H1 (cell line): ENCODE measurements around the gene TXN2. TPM values are rescaled to one million over a fixed set of nuclear protein-coding genes. Genes with fewer than 3 reads are reported as not detected.

Experiments
- CTCF ChIA-PET: fragments of 300-600 bp; sonication (Branson Sonifier 250); formaldehyde crosslinking; loops from one replicate; lab custom pipeline; 2021; ENCODE audit not compliant: partially characterized antibody; lab: Charles Lee
- POLR2A ChIA-PET: fragments of 300-600 bp; sonication (Branson Sonifier 250); formaldehyde crosslinking; loops from one replicate; lab custom pipeline; 2021; ENCODE audit warnings: inconsistent platforms; ENCODE audit not compliant: partially characterized antibody; lab: Charles Lee
- DNase-seq, 2 experiments: peaks; one replicate each; pipeline versions ENCODE4 v3.0.0 to v3.0.0-alpha.2; 2010 to 2022; ENCODE audit warnings: low spot score in 2 of 2, low read depth in 1 of 2, mixed read lengths in 1 of 2
- FAIRE-seq: peaks from 2 replicates; lab custom pipeline; 2011; peaks lifted over from hg19 to GRCh38; lab: Jason Lieb, UNC
- H2AFZ ChIP-seq: 2 replicates; pipeline ENCODE4 v1.8.1; 2012; ENCODE audit warnings: low read length, inconsistent platforms
- H2AK5ac ChIP-seq: 2 replicates; pipeline ENCODE4 v1.6.1; 2013; ENCODE audit warnings: low read depth, low read length
- H2BK120ac ChIP-seq: replicated peaks from 2 replicates; pipeline ENCODE3; 2013; ENCODE audit warnings: low read depth, low read length, inconsistent platforms
- H2BK12ac ChIP-seq: 2 replicates; pipeline ENCODE4 v1.6.1; 2013; ENCODE audit warnings: low read depth, low read length
- H2BK15ac ChIP-seq: 2 replicates; pipeline ENCODE4 v1.6.1; 2013; ENCODE audit warnings: low read length
- H2BK20ac ChIP-seq: 2 replicates; pipeline ENCODE4 v1.6.1; 2013; ENCODE audit warnings: low read length
- H2BK5ac ChIP-seq: 2 replicates; pipeline ENCODE4 v1.6.1; 2013; ENCODE audit warnings: low read depth, low read length
- H3K14ac ChIP-seq: 2 replicates; pipeline ENCODE4 v1.6.1; 2013; ENCODE audit warnings: inconsistent platforms; ENCODE audit not compliant: insufficient read length
- H3K18ac ChIP-seq: 2 replicates; pipeline ENCODE4 v1.6.1; 2013; ENCODE audit warnings: low read length; ENCODE audit errors: extremely low read depth
- H3K23ac ChIP-seq: 2 replicates; pipeline ENCODE4 v1.6.1; 2013; ENCODE audit warnings: inconsistent platforms; ENCODE audit not compliant: insufficient read length
- H3K23me2 ChIP-seq: 2 replicates; pipeline ENCODE4 v1.6.1; 2013; ENCODE audit warnings: low read depth, low read length
- H3K27ac ChIP-seq: 2 replicates; pipeline ENCODE4 v1.6.1; 2011; ENCODE audit warnings: low read depth, low read length, inconsistent platforms
- H3K27me3 ChIP-seq, 4 experiments: replicated peaks in 1 of 4; 1 replicate in 1 of 4; 2 replicates in 3 of 4; pipeline versions ENCODE4 v1.6.1 to v1.8.1; 2011 to 2013; ENCODE audit warnings: low read length in 3 of 4, mild to moderate bottlenecking in 3 of 4, inconsistent platforms in 2 of 4, mixed read lengths in 2 of 4, moderate library complexity in 1 of 4; ENCODE audit not compliant: control insufficient read depth in 3 of 4, insufficient read depth in 3 of 4; ENCODE audit errors: extremely low read depth in 1 of 4
- H3K36me3 ChIP-seq, 4 experiments: 2 replicates each; pipeline versions ENCODE4 v1.6.1 to v1.8.1; 2011 to 2013; ENCODE audit warnings: mild to moderate bottlenecking in 4 of 4, low read length in 3 of 4, moderate library complexity in 2 of 4, control low read depth in 1 of 4, inconsistent platforms in 1 of 4; ENCODE audit not compliant: insufficient read depth in 4 of 4, control insufficient read depth in 2 of 4
- H3K4ac ChIP-seq: replicated peaks from 2 replicates; pipeline ENCODE3; 2013; ENCODE audit warnings: low read length, low read depth, mixed read lengths, inconsistent platforms; ENCODE audit not compliant: insufficient read length
- H3K4me1 ChIP-seq, 4 experiments: replicated peaks in 1 of 4; 1 replicate in 1 of 4; 2 replicates in 3 of 4; pipeline versions ENCODE4 v1.6.1 to v1.8.1; 2011 to 2013; ENCODE audit warnings: low read length in 3 of 4, inconsistent platforms in 2 of 4, mixed read lengths in 1 of 4; ENCODE audit not compliant: insufficient read depth in 4 of 4, control insufficient read depth in 3 of 4
- H3K4me2 ChIP-seq, 2 experiments: 2 replicates each; pipeline versions ENCODE4 v1.6.1 to v1.8.1; 2011 to 2013; ENCODE audit warnings: low read depth in 2 of 2, low read length in 2 of 2, control low read depth in 1 of 2, inconsistent platforms in 1 of 2, mild to moderate bottlenecking in 1 of 2; ENCODE audit not compliant: insufficient read depth in 1 of 2
- H3K4me3 ChIP-seq, 4 experiments: fragments of 200-600, 300-600 bp in 1 of 4; sonication (generic), shearing (Covaris generic), sonication (Bioruptor Twin) in 1 of 4; 2 replicates each; pipeline versions ENCODE4 v1.5.1 to v1.8.1; 2011 to 2016; ENCODE audit warnings: low read length in 4 of 4, low read depth in 3 of 4, control low read depth in 2 of 4, inconsistent platforms in 2 of 4, mild to moderate bottlenecking in 2 of 4, mixed read lengths in 1 of 4, moderate library complexity in 1 of 4; ENCODE audit not compliant: insufficient read depth in 2 of 4; ENCODE audit errors: extremely low read depth in 1 of 4
- H3K56ac ChIP-seq: replicated peaks from 2 replicates; pipeline ENCODE3; 2013; ENCODE audit warnings: low read depth, mild to moderate bottlenecking, mixed read lengths, low read length, inconsistent platforms; ENCODE audit not compliant: insufficient read length
- H3K79me1 ChIP-seq: 2 replicates; pipeline ENCODE4 v1.6.1; 2013; ENCODE audit warnings: low read depth, low read length, control low read depth
- H3K79me2 ChIP-seq, 2 experiments: 2 replicates each; pipeline versions ENCODE4 v1.6.1 to v1.8.1; 2012 to 2013; ENCODE audit warnings: low read length in 2 of 2, mild to moderate bottlenecking in 2 of 2, inconsistent platforms in 1 of 2; ENCODE audit not compliant: insufficient read depth in 2 of 2, control insufficient read depth in 1 of 2
- H3K9ac ChIP-seq, 4 experiments: replicated peaks in 1 of 4; 1 replicate in 1 of 4; 2 replicates in 3 of 4; pipeline versions ENCODE4 v1.6.1 to v1.8.1; 2011 to 2013; ENCODE audit warnings: low read depth in 3 of 4, low read length in 3 of 4, control low read depth in 2 of 4, mild to moderate bottlenecking in 2 of 4, moderate library complexity in 2 of 4, inconsistent platforms in 1 of 4; ENCODE audit errors: extremely low read depth in 1 of 4
- H3K9me3 ChIP-seq, 2 experiments: 2 replicates each; pipeline versions ENCODE4 v1.6.1 to v1.8.1; 2012 to 2013; ENCODE audit warnings: mild to moderate bottlenecking in 2 of 2, moderate library complexity in 2 of 2, control low read depth in 1 of 2, inconsistent platforms in 1 of 2, low read depth in 1 of 2, low read length in 1 of 2, mixed read lengths in 1 of 2; ENCODE audit not compliant: insufficient read depth in 2 of 2
- H4K20me1 ChIP-seq, 2 experiments: replicated peaks in 1 of 2; 2 replicates each; pipeline versions ENCODE3 to v1.8.1; 2011 to 2013; ENCODE audit warnings: inconsistent platforms in 2 of 2, low read length in 2 of 2, mild to moderate bottlenecking in 1 of 2; ENCODE audit not compliant: insufficient read depth in 2 of 2, control insufficient read depth in 1 of 2
- H4K5ac ChIP-seq: 2 replicates; pipeline ENCODE4 v1.6.1; 2013; ENCODE audit warnings: low read length, low read depth, mixed read lengths, inconsistent platforms; ENCODE audit not compliant: insufficient read length
- H4K8ac ChIP-seq: 2 replicates; pipeline ENCODE4 v1.8.0; 2013; ENCODE audit warnings: mild to moderate bottlenecking, moderate library complexity, low read length, inconsistent platforms; ENCODE audit not compliant: insufficient read depth; ENCODE audit errors: extremely low read depth
- H4K91ac ChIP-seq: replicated peaks from 2 replicates; pipeline ENCODE3; 2013; ENCODE audit warnings: low read length, mixed read lengths, inconsistent platforms; ENCODE audit not compliant: insufficient read length
- CREB1 ChIP-seq: IDR thresholded peaks from 2 replicates; pipeline ENCODE4 v1.6.1; 2012; ENCODE audit warnings: inconsistent platforms
- HDAC2 ChIP-seq, 2 experiments: fragments of 300-600 bp in 1 of 2; sonication (generic) in 1 of 2; IDR thresholded peaks; 2 replicates each; pipeline ENCODE4 v1.6.1; 2011 to 2012; ENCODE audit warnings: low read depth in 2 of 2, low read length in 2 of 2, mild to moderate bottlenecking in 2 of 2, moderate library complexity in 2 of 2, borderline replicate concordance in 1 of 2, inconsistent platforms in 1 of 2
- JUND ChIP-seq: IDR thresholded peaks from 2 replicates; pipeline ENCODE4 v1.6.1; 2011; ENCODE audit warnings: mild to moderate bottlenecking, improper control_type of control experiment, low read length
- KDM5A ChIP-seq: fragments of 200-600 bp; IDR thresholded peaks from 2 replicates; pipeline ENCODE4 v1.7.1; 2012; ENCODE audit warnings: mild to moderate bottlenecking, low read length, inconsistent platforms, mixed read lengths
- MAX ChIP-seq: IDR thresholded peaks from 2 replicates; pipeline ENCODE4 v1.6.1; 2012; ENCODE audit warnings: inconsistent platforms
- POLR2A ChIP-seq, 2 experiments: IDR thresholded peaks; 1 replicate in 1 of 2; 2 replicates in 1 of 2; pipeline ENCODE4 v1.6.1; 2011; ENCODE audit warnings: low read depth in 2 of 2, low read length in 2 of 2, mild to moderate bottlenecking in 2 of 2; ENCODE audit errors: control extremely low read depth in 1 of 2
- SIX5 ChIP-seq: IDR thresholded peaks from 2 replicates; pipeline ENCODE4 v1.6.1; 2011; ENCODE audit warnings: mild to moderate bottlenecking, low read depth, low read length
- SP4 ChIP-seq: IDR thresholded peaks from 2 replicates; pipeline ENCODE4 v1.6.1; 2012; ENCODE audit warnings: low read length, inconsistent platforms
- WGBS, 2 experiments: shearing (Covaris generic) in 1 of 2; methylation state at CpG; one replicate each; pipeline versions ENCODE4 v1.1.6 to v1.1.7; 2013 to 2015; ENCODE audit warnings: low lambda C conversion rate in 2 of 2, mixed read lengths in 2 of 2, inconsistent platforms in 1 of 2, low coverage in 1 of 2, missing lambda C conversion rate in 1 of 2; ENCODE audit not compliant: insufficient replicate concordance in 2 of 2, insufficient coverage in 1 of 2, insufficient read length in 1 of 2; ENCODE audit errors: extremely low coverage in 1 of 2, missing lambda C conversion rate in 1 of 2; 5-methylcytosine and 5-hydroxymethylcytosine counted together
- long read RNA-seq, 2 experiments: library from RNA in 1 of 2; library from capped mRNA in 1 of 2; stranded (forward); transcript quantifications; one replicate each; pipeline ENCODE4 v2.0.0, GENCODE V29; 2021; ENCODE audit warnings: inconsistent platforms in 1 of 2
- polyA minus RNA-seq, 3 experiments: library from RNA; depleted of rRNA, polyadenylated mRNA; stranded (reverse); fragments of >200 nt; gene quantifications; 1 replicate in 2 of 3; 2 replicates in 1 of 3; pipeline ENCODE4 v1.2.3, GENCODE V29; 2011
- polyA plus RNA-seq, 7 experiments: library from polyadenylated mRNA; depleted of rRNA in 3 of 7; stranded (reverse) in 5 of 7; unstranded in 2 of 7; fragments of >200 nt in 5 of 7; fragments of 200-250 nt in 2 of 7; gene quantifications; 1 replicate in 5 of 7; 2 replicates in 1 of 7; 4 replicates in 1 of 7; pipeline versions ENCODE4 v1.2.1 to v1.2.3, GENCODE V29; 2011 to 2013; ENCODE audit warnings: missing spikeins in 2 of 7, mixed read lengths in 2 of 7
- total RNA-seq: library from RNA; stranded (reverse); fragmentation: NEBNext Ultra II Directional; extraction: Animal tissue kit (Norgen Biotek cat#: 25700); gene quantifications from 2 replicates; pipeline ENCODE4 v1.2.1, GENCODE V29; 2021

The TXN2 gene
- total RNA-seq: 47.5 and 53.8 TPM in 2 replicates
- 116 and 124 TPM in 2 replicates for polyA plus RNA-seq (2011; rRNA removed)
- polyA plus RNA-seq (2011; cell fraction: cytosol; rRNA removed): 132 TPM
- polyA plus RNA-seq (2011; cell fraction: nucleus; rRNA removed): 83.4 TPM
- 60.1 to 78.2 TPM (median 74.1 TPM) in 4 replicates for polyA plus RNA-seq (2012, experiment 1 of 2)
- 94.0 TPM for polyA plus RNA-seq (2012, experiment 2 of 2)
- polyA plus RNA-seq (2013, experiment 1 of 2): 48.6 TPM
- 47.3 TPM for polyA plus RNA-seq (2013, experiment 2 of 2)
- 62.2 and 73.6 TPM in 2 replicates for polyA minus RNA-seq (2011; rRNA and poly(A)+ RNA removed)
- polyA minus RNA-seq (2011; cell fraction: cytosol; rRNA and poly(A)+ RNA removed): 39.3 TPM
- polyA minus RNA-seq (2011; cell fraction: nucleus; rRNA and poly(A)+ RNA removed): 25.2 TPM
- long read RNA-seq, experiment 1, transcript TXN2-201 (4 exons, 1,736 nt): major isoform, 13 of 65 reads
- long read RNA-seq, experiment 1, partial matches to known transcripts: 35 of 65 reads
- long read RNA-seq, experiment 1, other reads (novel, unspliced or antisense): 14 of 65 reads
- long read RNA-seq, experiment 2, transcript TXN2-201 (4 exons, 1,736 nt): major isoform, 126 of 172 reads
- long read RNA-seq, experiment 2, transcript TXN2-204 (4 exons, 1,280 nt): minor isoform, 12 of 172 reads
- long read RNA-seq, experiment 2, partial matches to known transcripts: 11 of 172 reads
- long read RNA-seq, experiment 2, other reads (novel, unspliced or antisense): 18 of 172 reads

- H3K27me3 ChIP-seq: peaks cover 0 to 7% (median 5%) of the 10 kb centered on the region in 4 experiments; a peak in 5 of 7 replicates
- peak within 1 kb of the TSS; percentile 9 for H3K56ac ChIP-seq
- no peak within 1 kb of the TSS for H3K14ac ChIP-seq
- H4K8ac ChIP-seq: peak within 1 kb of the TSS; percentile 99
- peak within 1 kb of the TSS; percentile 80 for H3K4ac ChIP-seq
- peaks cover 0 to 5% (median 2%) of the 10 kb centered on the region in 4 experiments; a peak in 4 of 7 replicates for H3K4me1 ChIP-seq
- peak within 1 kb of the TSS; percentile 75; the same call in 1 of the 2 replicates for H2BK12ac ChIP-seq
- H3K36me3 ChIP-seq: peaks cover 0 to 5% (median under 1%) of the 10 kb centered on the region in 4 experiments; a peak in 3 of 8 replicates
- H3K23ac ChIP-seq: no peak within 1 kb of the TSS
- H2BK5ac ChIP-seq: peak within 1 kb of the TSS; percentile 90
- no peaks in the 10 kb centered on the region for H3K79me1 ChIP-seq
- peak within 1 kb of the TSS; percentile 88 to 97 for H3K4me2 ChIP-seq
- ChIA-PET CTCF (interaction anchor here (0.8 to 1.2 kb wide), 2 partner anchors 147 to 241 kb away, joined by 4 read pairs; no protein-coding TSS in a partner anchor), POLR2A (interaction anchor here (0.7 to 2.7 kb wide), 28 partner anchors 8 to 308 kb away, joined by 3 to 13 read pairs (median 4); partner anchors contain the start of genes APOL2, FOXRED2 and MYH9)
- no peaks in the 10 kb centered on the region for H3K9me3 ChIP-seq
- peak within 1 kb of the TSS; percentile 68; the same call in 1 of the 2 replicates for H3K18ac ChIP-seq
- DNase-seq: peak; percentile 77 to 92
- no peak within 1 kb of the TSS for H2BK120ac ChIP-seq
- no peaks in the 10 kb centered on the region for H3K79me2 ChIP-seq
- no peak for FAIRE-seq
- 0 out of 2 replicates have a peak within 1 kb of the TSS, but pooled peaks have one; percentile 45 for H2AK5ac ChIP-seq
- WGBS, 2 experiments: 1% methylated on average over 38 of the region's 62 CpGs; no CpG with 5 or more reads in 1 of the 2 experiments
- peak within 1 kb of the TSS; percentile 88; the same call in 1 of the 2 replicates for H2BK15ac ChIP-seq
- H3K4me3 ChIP-seq: peak within 1 kb of the TSS; percentile 58 to 97 (median 71)
- H2AFZ ChIP-seq: peak within 1 kb of the TSS; percentile 74
- peak within 1 kb of the TSS; percentile 60 for H3K27ac ChIP-seq
- peak within 1 kb of the TSS; percentile 57 for H4K5ac ChIP-seq
- H2BK20ac ChIP-seq: no peak within 1 kb of the TSS
- H4K20me1 ChIP-seq: no peaks in the 10 kb centered on the region
- H4K91ac ChIP-seq: no peak within 1 kb of the TSS
- peak within 1 kb of the TSS; percentile 67 to 86 (median 74) for H3K9ac ChIP-seq
- peaks cover 7% of the 10 kb centered on the region for H3K23me2 ChIP-seq
- TF ChIP-seq JUND (no peak), HDAC2 (IDR thresholded peaks at IDR 0.05; ENCODE audit: borderline replicate concordance in 1 of 2, low read depth in 2 of 2, low read length in 2 of 2) (0 out of 4 replicates have a peak, but pooled peaks of 1 of the 2 experiments have one; percentile 56), POLR2A (IDR thresholded peaks at IDR 0.05; ENCODE audit: control extremely low read depth in 1 of 2, low read depth in 2 of 2, low read length in 2 of 2) (peak; percentile 81 to 91), MAX (0 out of 2 replicates have a peak, but pooled peaks have one; percentile 38), CREB1 (peak; percentile 94), SP4 (no peak), KDM5A (peak; percentile 87; the same call in 1 of the 2 replicates), SIX5 (no peak)
These were observed at the start of gene TXN2 for GRCh38 chr22:36481393-36482168. Gene TXN2 (minus strand): TSS chr22:36481640. CDS start chr22:36480837, 803 bp downstream.
